A549 (cell line): ENCODE measurements around the gene ZNF429. TPM values are rescaled to one million over a fixed set of nuclear protein-coding genes. Genes with fewer than 3 reads are reported as not detected.

ENCODE experiments used
- ATAC-seq, 2 experiments: fragments of 200-7000 bp in 1 of 2; fragments of >200 bp in 1 of 2; cut with Nextera tagmentation in 1 of 2; cut with Tn5 transposase in 1 of 2; 3 replicates each; pipeline versions ENCODE4 v1.8.0 to v1.9.1; 2018 to 2020; ENCODE audit warnings: mild to moderate bottlenecking in 1 of 2, moderate library complexity in 1 of 2
- CTCF ChIA-PET: fragments of 300-600 bp; sonication (Branson Sonifier 250); formaldehyde crosslinking; extraction: SDS; loops from one replicate; lab custom pipeline; 2021; ENCODE audit warnings: antibody characterized with exemption, inconsistent platforms; lab: Yijun Ruan, JAX
- POLR2A ChIA-PET: fragments of 350-600 bp; formaldehyde crosslinking; extraction: SDS; loops from one replicate; lab custom pipeline; 2021; ENCODE audit warnings: antibody characterized with exemption, inconsistent platforms; lab: Yijun Ruan, JAX
- DNase-seq, 2 experiments: peaks; one replicate each; pipeline versions ENCODE4 v3.0.0 to v3.0.0-alpha.2; 2011 to 2016; ENCODE audit warnings: low read depth in 1 of 2, low spot score in 1 of 2
- FAIRE-seq: peaks from 2 replicates; lab custom pipeline; 2011; peaks lifted over from hg19 to GRCh38; lab: Jason Lieb, UNC
- H3K27ac ChIP-seq, 2 experiments: fragments of >200 bp; sonication (Bioruptor Twin); formaldehyde crosslinking; 3 replicates each; pipeline ENCODE4 v1.5.1; 2016 to 2017
- H3K4me1 ChIP-seq: fragments of >200 bp; sonication (Bioruptor Twin); formaldehyde crosslinking; 3 replicates; pipeline ENCODE4 v1.6.1; 2016
- H3K4me2 ChIP-seq: fragments of >200 bp; sonication (Bioruptor Twin); formaldehyde crosslinking; 3 replicates; pipeline ENCODE4 v1.6.1; 2016
- H3K4me3 ChIP-seq: fragments of >200 bp; sonication (Bioruptor Twin); formaldehyde crosslinking; 3 replicates; pipeline ENCODE4 v1.5.1; 2016
- H3K9me3 ChIP-seq: fragments of >200 bp; sonication (Bioruptor Twin); formaldehyde crosslinking; 3 replicates; pipeline ENCODE4 v1.6.1; 2016
- ATOH8 ChIP-seq: fragments of 250-450 bp; sonication (Bioruptor Pico); IDR thresholded peaks from 2 replicates; pipeline ENCODE4 v1.5.0; 2020; ENCODE audit warnings: low read depth, mild to moderate bottlenecking, moderate library complexity
- BCL3 ChIP-seq: fragments of >200 bp; sonication (Bioruptor Twin); formaldehyde crosslinking; IDR thresholded peaks from 3 replicates; pipeline ENCODE4 v1.6.1; 2016
- BHLHE40 ChIP-seq: IDR thresholded peaks from 2 replicates; pipeline ENCODE4 v1.6.1; 2012; ENCODE audit warnings: low read depth, low read length, inconsistent platforms
- CBX2 ChIP-seq: fragments of 200-600 bp; sonication (generic); IDR thresholded peaks from 2 replicates; pipeline ENCODE4 v1.6.1; 2016; ENCODE audit warnings: low read depth, mild to moderate bottlenecking, borderline replicate concordance
- CBX8 ChIP-seq: fragments of 200-600 bp; sonication (generic); IDR thresholded peaks from 2 replicates; pipeline ENCODE4 v1.6.1; 2016
- CHD4 ChIP-seq: fragments of 200-600 bp; sonication (generic); IDR thresholded peaks from 2 replicates; pipeline ENCODE4 v1.6.1; 2016; ENCODE audit warnings: antibody characterized with exemption, mild to moderate bottlenecking, borderline replicate concordance
- CTCF ChIP-seq: fragments of >200 bp; sonication (Bioruptor Twin); formaldehyde crosslinking; IDR thresholded peaks from 3 replicates; pipeline ENCODE4 v1.5.1; 2016
- EHF ChIP-seq: fragments of 250-450 bp; sonication (Bioruptor Pico); IDR thresholded peaks from 2 replicates; pipeline ENCODE4 v1.5.0; 2020; ENCODE audit warnings: mild to moderate bottlenecking
- EP300 ChIP-seq, 2 experiments: fragments of >200 bp; sonication (Bioruptor Twin); formaldehyde crosslinking; IDR thresholded peaks; 2 replicates in 1 of 2; 3 replicates in 1 of 2; pipeline ENCODE4 v1.6.1; 2016 to 2017
- ESRRA ChIP-seq: fragments of 150-350 bp; IDR thresholded peaks from 2 replicates; pipeline ENCODE4 v1.6.1; 2014; ENCODE audit warnings: mild to moderate bottlenecking, low read length, borderline replicate concordance
- HES2 ChIP-seq: fragments of >200 bp; sonication (Bioruptor Twin); formaldehyde crosslinking; IDR thresholded peaks from 2 replicates; pipeline ENCODE4 v1.6.1; 2016
- HMGXB4 ChIP-seq: fragments of 250-450 bp; sonication (Bioruptor Pico); IDR thresholded peaks from 2 replicates; pipeline ENCODE4 v1.5.0; 2021; ENCODE audit warnings: mild to moderate bottlenecking, moderate library complexity, borderline replicate concordance
- HOXB13 ChIP-seq: fragments of 250-450 bp; sonication (Bioruptor Pico); IDR thresholded peaks from 2 replicates; pipeline ENCODE4 v1.5.0; 2020; ENCODE audit warnings: low read depth, mild to moderate bottlenecking, moderate library complexity
- MAZ ChIP-seq: fragments of 150-350 bp; IDR thresholded peaks from 2 replicates; pipeline ENCODE4 v1.6.1; 2014; ENCODE audit warnings: antibody characterized with exemption, low read depth, low read length, borderline replicate concordance
- NR3C1 ChIP-seq: fragments of >200 bp; sonication (Bioruptor Twin); formaldehyde crosslinking; IDR thresholded peaks from 3 replicates; pipeline ENCODE4 v1.6.1; 2017
- RCOR1 ChIP-seq: fragments of 150-350 bp; IDR thresholded peaks from 2 replicates; pipeline ENCODE4 v1.6.1; 2014; ENCODE audit warnings: antibody characterized with exemption, low read length, low read depth
- RFX5 ChIP-seq: fragments of 450-650 bp; IDR thresholded peaks from 2 replicates; pipeline ENCODE4 v1.7.1; 2014; ENCODE audit warnings: antibody characterized with exemption, mild to moderate bottlenecking, moderate library complexity
- TFCP2L1 ChIP-seq: fragments of 250-450 bp; sonication (Bioruptor Pico); IDR thresholded peaks from 2 replicates; pipeline ENCODE4 v1.5.0; 2021; ENCODE audit warnings: mild to moderate bottlenecking
- ZC3H11A ChIP-seq: fragments of 450-650 bp; IDR thresholded peaks from 2 replicates; pipeline ENCODE4 v1.6.1; 2014; ENCODE audit warnings: antibody characterized with exemption, mild to moderate bottlenecking
- ZNF302 ChIP-seq: fragments of 250-450 bp; sonication (Bioruptor Pico); IDR thresholded peaks from 2 replicates; pipeline ENCODE4 v1.9.0; 2021; ENCODE audit warnings: inconsistent platforms, mild to moderate bottlenecking, moderate library complexity
- WGBS: methylation state at CpG from one replicate; pipeline ENCODE4 v1.1.6; 2017; ENCODE audit errors: missing lambda C conversion rate; 5-methylcytosine and 5-hydroxymethylcytosine counted together
- polyA plus RNA-seq, 4 experiments: library from polyadenylated mRNA; depleted of rRNA in 3 of 4; stranded (reverse); fragments of >200 nt; fragmentation: RNase III in 1 of 4; extraction: RNeasy Plus Mini Kit Qiagen cat#74134 plus additional on column Dnase treatment in 1 of 4; gene quantifications; 2 replicates in 3 of 4; 3 replicates in 1 of 4; pipeline ENCODE4 v1.2.3, GENCODE V29; 2011 to 2017
- TF ChIP-seq, protein P1 (sequence below): fragments of 450-650 bp; IDR thresholded peaks from 2 replicates; pipeline ENCODE4 v1.6.1; 2014; ENCODE audit warnings: antibody characterized with exemption

The ZNF429 gene
- polyA plus RNA-seq, 2 of the 4 experiments (the other 2 are of a cell fraction), result not detected

DNA sequence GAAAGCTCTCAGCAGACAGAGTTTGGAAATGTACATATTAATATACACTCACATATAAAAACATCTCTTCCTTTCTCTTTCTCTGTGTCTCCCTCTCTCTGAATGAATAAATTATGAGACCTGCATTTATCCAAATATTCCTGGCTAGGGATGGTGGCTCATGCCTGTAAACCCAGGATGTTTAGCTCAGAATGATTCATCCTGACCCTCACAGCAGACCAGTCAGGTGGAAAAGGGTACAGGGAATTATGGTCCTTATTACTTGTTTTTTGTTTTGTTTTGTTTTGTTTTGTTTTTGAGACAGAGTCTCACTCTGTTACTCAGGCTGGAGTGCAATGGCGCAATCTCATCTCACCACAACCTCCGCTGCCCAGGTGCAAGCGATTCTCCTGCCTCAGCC, 71.1 kb downstream of the ZNF429 start:
- H3K27ac ChIP-seq, result no peak overlapping the region
- DNase-seq (no peak), FAIRE-seq (no peak)
- no peak overlapping the region for H3K4me3 ChIP-seq
- 27% methylated on average over 3 of the region's 3 CpGs for WGBS
- ChIA-PET POLR2A (no interaction called here), CTCF (no interaction called here)
- H3K4me1 ChIP-seq, result no peaks in the 10 kb centered on the region
- TF ChIP-seq MAZ, result no peak
- no peak for TF ChIP-seq NR3C1
- TF ChIP-seq TFCP2L1 (CRISPR knock-in tag), result no peak
- no peak for TF ChIP-seq EP300 (IDR thresholded peaks at IDR 0.05)
- no peak for TF ChIP-seq ESRRA
- TF ChIP-seq, all 56 proteins: peak for 0
- Histone ChIP-seq H3K4me2 (no peak overlapping the region), H3K9me3 (no peaks in the 10 kb centered on the region)
- no peak for ATAC-seq

GRCh38 chr19:21580101-21580500, 74.7 kb downstream of the ZNF429 start:
- Histone ChIP-seq H3K27ac (no peak overlapping the region), H3K4me3 (no peak overlapping the region), H3K4me1 (no peaks in the 10 kb centered on the region), H3K4me2 (no peak overlapping the region), H3K9me3 (no peaks in the 10 kb centered on the region)
- ChIA-PET CTCF (interaction anchor here (0.6 kb wide), 2 partner anchors 143 to 1310 kb away, joined by 3 read pairs; no protein-coding TSS in a partner anchor), POLR2A (no interaction called here)
- TF ChIP-seq RCOR1, result no peak
- TF ChIP-seq, protein P1, sequence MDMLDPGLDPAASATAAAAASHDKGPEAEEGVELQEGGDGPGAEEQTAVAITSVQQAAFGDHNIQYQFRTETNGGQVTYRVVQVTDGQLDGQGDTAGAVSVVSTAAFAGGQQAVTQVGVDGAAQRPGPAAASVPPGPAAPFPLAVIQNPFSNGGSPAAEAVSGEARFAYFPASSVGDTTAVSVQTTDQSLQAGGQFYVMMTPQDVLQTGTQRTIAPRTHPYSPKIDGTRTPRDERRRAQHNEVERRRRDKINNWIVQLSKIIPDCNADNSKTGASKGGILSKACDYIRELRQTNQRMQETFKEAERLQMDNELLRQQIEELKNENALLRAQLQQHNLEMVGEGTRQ, result no peak
- TF ChIP-seq ZC3H11A, result no peak
- no peak for TF ChIP-seq RFX5
- TF ChIP-seq ATOH8 (CRISPR knock-in tag), result no peak
- TF ChIP-seq EHF, result no peak
- TF ChIP-seq HOXB13, result no peak
- TF ChIP-seq BHLHE40, result no peak
- no peak for TF ChIP-seq CHD4
- no peak for TF ChIP-seq CBX8
- TF ChIP-seq ZNF302 (CRISPR knock-in tag), result no peak
- TF ChIP-seq HMGXB4, result no peak
- TF ChIP-seq CTCF, result no peak
- TF ChIP-seq HES2, result no peak
- TF ChIP-seq CBX2, result no peak
- no peak for TF ChIP-seq BCL3
- TF ChIP-seq EP300 (IDR thresholded peaks at IDR 0.05), result no peak
- 2% methylated on average over 3 of the region's 3 CpGs for WGBS
- no peak for DNase-seq
- FAIRE-seq, result no peak
- ATAC-seq, result no peak
